Measurements from ENCODE around the gene LOXHD1. TPM values are rescaled to one million over a fixed set of nuclear protein-coding genes. Genes with fewer than 3 reads are reported as not detected.

Gene LOXHD1
- total RNA-seq, 2 experiments from 2014 or later: not detected

- H3K27me3 Mint-ChIP-seq: peaks cover 6% of the 10 kb centered on the region
- no peak for ATAC-seq (ENCODE audit: poor library complexity)
- POLR2A ChIA-PET: no interaction called here
- Histone ChIP-seq H3K27me3 (ENCODE audit: control insufficient read depth in 1 of 2, insufficient read depth in 2 of 2, low read length in 2 of 2) (no peaks in the 10 kb centered on the region), H3K4me1 (ENCODE audit: insufficient read depth, low read length) (no peaks in the 10 kb centered on the region), H3K9me3 (ENCODE audit: control insufficient read depth in 1 of 2, insufficient read depth in 1 of 2, low read length in 2 of 2) (peaks cover 0 to 4% of the 10 kb centered on the region in 2 experiments), H3K36me3 (ENCODE audit: insufficient read depth, low read length) (no peaks in the 10 kb centered on the region), H3K27ac (ENCODE audit: low read depth in 1 of 2, low read length in 2 of 2) (no peak overlapping the region), H3K4me3 (ENCODE audit: low read length) (no peak overlapping the region)
- no peak overlapping the region for H3K4me3 Mint-ChIP-seq
- H3K36me3 Mint-ChIP-seq (ENCODE audit: low read depth): no peaks in the 10 kb centered on the region
- no peak for DNase-seq
- TF ChIP-seq CTCF (IDR thresholded peaks at IDR 0.05): no peak
- intact Hi-C loops (cut with DNase I, micrococcal nuclease): no loop called here
- H3K27ac Mint-ChIP-seq: no peak overlapping the region
- CTCF ChIA-PET: no interaction called here
- H3K9me3 Mint-ChIP-seq: no peaks in the 10 kb centered on the region
- H3K4me1 Mint-ChIP-seq (ENCODE audit: low read depth): no peaks in the 10 kb centered on the region
Observed at GRCh38 chr18:46435031-46435430, 222.0 kb downstream of the LOXHD1 start.

GRCh38 chr18:46434629-46435028 lies 222.4 kb downstream of the LOXHD1 start:
- Mint-ChIP-seq H3K9me3 (no peaks in the 10 kb centered on the region), H3K4me1 (ENCODE audit: low read depth) (no peaks in the 10 kb centered on the region), H3K36me3 (ENCODE audit: low read depth) (no peaks in the 10 kb centered on the region), H3K27ac (no peak overlapping the region), H3K27me3 (peaks cover 6% of the 10 kb centered on the region), H3K4me3 (no peak overlapping the region)
- no peaks in the 10 kb centered on the region for H3K36me3 ChIP-seq (ENCODE audit: insufficient read depth, low read length)
- ATAC-seq (ENCODE audit: poor library complexity) (no peak), DNase-seq (no peak)
- H3K27ac ChIP-seq (ENCODE audit: low read depth in 1 of 2, low read length in 2 of 2): no peak overlapping the region
- intact Hi-C loops (cut with DNase I, micrococcal nuclease): no loop called here
- no peaks in the 10 kb centered on the region for H3K4me1 ChIP-seq (ENCODE audit: insufficient read depth, low read length)
- CTCF ChIA-PET: no interaction called here
- H3K27me3 ChIP-seq (ENCODE audit: control insufficient read depth in 1 of 2, insufficient read depth in 2 of 2, low read length in 2 of 2): no peaks in the 10 kb centered on the region
- H3K4me3 ChIP-seq (ENCODE audit: low read length): no peak overlapping the region
- TF ChIP-seq CTCF (IDR thresholded peaks at IDR 0.05): no peak
- POLR2A ChIA-PET: no interaction called here
- peaks cover 0 to 4% of the 10 kb centered on the region in 2 experiments for H3K9me3 ChIP-seq (ENCODE audit: control insufficient read depth in 1 of 2, insufficient read depth in 1 of 2, low read length in 2 of 2)

GRCh38 chr18:46433121-46433826 lies 223.7 kb downstream of the LOXHD1 start:
- Mint-ChIP-seq H3K36me3 (ENCODE audit: low read depth) (no peaks in the 10 kb centered on the region), H3K4me1 (ENCODE audit: low read depth) (no peaks in the 10 kb centered on the region)

More at GRCh38 chr18:46433121-46433826, 223.7 kb downstream of the LOXHD1 start:
- no peak overlapping the region for H3K27ac Mint-ChIP-seq
- H3K9me3 ChIP-seq (ENCODE audit: control insufficient read depth in 1 of 2, insufficient read depth in 1 of 2, low read length in 2 of 2): peaks cover 0 to 4% of the 10 kb centered on the region in 2 experiments
- ATAC-seq (ENCODE audit: poor library complexity): no peak
- no peak overlapping the region for H3K4me3 Mint-ChIP-seq
- intact Hi-C loops (cut with DNase I, micrococcal nuclease): no loop called here
- no peaks in the 10 kb centered on the region for H3K9me3 Mint-ChIP-seq
- no peak overlapping the region for H3K4me3 ChIP-seq (ENCODE audit: low read length)
- no peak overlapping the region for H3K27ac ChIP-seq (ENCODE audit: low read depth in 1 of 2, low read length in 2 of 2)
- no peaks in the 10 kb centered on the region for H3K27me3 ChIP-seq (ENCODE audit: control insufficient read depth in 1 of 2, insufficient read depth in 2 of 2, low read length in 2 of 2)
- ChIA-PET CTCF (no interaction called here), POLR2A (no interaction called here)
- H3K36me3 ChIP-seq (ENCODE audit: insufficient read depth, low read length): no peaks in the 10 kb centered on the region
- H3K27me3 Mint-ChIP-seq: peaks cover 6% of the 10 kb centered on the region
- no peak for DNase-seq
- H3K4me1 ChIP-seq (ENCODE audit: insufficient read depth, low read length): no peaks in the 10 kb centered on the region
- no peak for TF ChIP-seq CTCF (IDR thresholded peaks at IDR 0.05)
